ENCODE measurements around the gene MRPS12.
A peak's percentile ranks its signal among the peaks of the same experiment; 100 is the strongest.

MRPS12 gene

GRCh38 chr19:38911388-38912001, 19.2 kb upstream of the MRPS12 start:
- DNase-seq (ENCODE audit: low read depth) = no peak

GRCh38 chr19:38912600-38913514, 17.9 kb upstream of the MRPS12 start:
- no peak for DNase-seq (ENCODE audit: low read depth)

- DNase-seq (ENCODE audit: low read depth) = no peak
Measured at GRCh38 chr19:38913958-38914357, 16.8 kb upstream of the MRPS12 start.

- DNase-seq (ENCODE audit: low read depth) = no peak
Measured at GRCh38 chr19:38915329-38916321, 15.1 kb upstream of the MRPS12 start.

GRCh38 chr19:38917516-38917915, 13.2 kb upstream of the MRPS12 start:
- no peak for DNase-seq (ENCODE audit: low read depth)

GRCh38 chr19:38917921-38918491, 12.7 kb upstream of the MRPS12 start:
- DNase-seq (ENCODE audit: low read depth) = no peak

GRCh38 chr19:38918526-38918925, 12.2 kb upstream of the MRPS12 start:
- DNase-seq (ENCODE audit: low read depth) = no peak

- DNase-seq (ENCODE audit: low read depth) = no peak
Measured at GRCh38 chr19:38919837-38920601, 10.7 kb upstream of the MRPS12 start.

GRCh38 chr19:38920602-38921419, 9.9 kb upstream of the MRPS12 start:
- no peak for DNase-seq (ENCODE audit: low read depth)

- no peak for DNase-seq (ENCODE audit: low read depth)
Measured at GRCh38 chr19:38921420-38922274, 9.1 kb upstream of the MRPS12 start.

GRCh38 chr19:38922482-38922881, 8.3 kb upstream of the MRPS12 start:
- DNase-seq (ENCODE audit: low read depth) = no peak

- no peak for DNase-seq (ENCODE audit: low read depth)
Measured at GRCh38 chr19:38924388-38924787, 6.4 kb upstream of the MRPS12 start.

- DNase-seq (ENCODE audit: low read depth) = no peak
Measured at GRCh38 chr19:38928391-38929001, 2.2 kb upstream of the MRPS12 start.

- peak; percentile 80 for DNase-seq (ENCODE audit: low read depth)
Measured at GRCh38 chr19:38929929-38930775, 592 bp upstream of the MRPS12 start, which contains the start of gene SARS2. TSS of gene SARS2 (minus strand) at chr19:38930763. CDS start at chr19:38930736, 27 bp downstream.

GRCh38 chr19:38931521-38931793, 713 bp downstream of the MRPS12 start:
- no peak for DNase-seq (ENCODE audit: low read depth)

GRCh38 chr19:38932425-38933179, 1.9 kb downstream of the MRPS12 start:
- no peak for DNase-seq (ENCODE audit: low read depth)

GRCh38 chr19:38933544-38933943, 2.8 kb downstream of the MRPS12 start:
- no peak for DNase-seq (ENCODE audit: low read depth)

Measured in stimulated activated CD8-positive, alpha-beta memory T cell treated with anti-CD3 and anti-CD28 coated beads, Interleukin-4, amount 100 ng/mL, for 24 hours (primary cell).